Measurements from ENCODE around the gene F2. TPM values are rescaled to one million over a fixed set of nuclear protein-coding genes. Genes with fewer than 3 reads are reported as not detected.
A peak's percentile ranks its signal among the peaks of the same experiment; 100 is the strongest.

Gene F2
- total RNA-seq, 1 donor, result not detected

- DNase-seq (ENCODE audit: low read depth), result no peak
- TF ChIP-seq CTCF (IDR thresholded peaks at IDR 0.05; ENCODE audit: insufficient read depth, low read depth, low read length), result no peak
- H3K4me3 ChIP-seq (ENCODE audit: low read depth, low read length), result no peak overlapping the region
These were observed 14.2 kb downstream of the F2 start for GRCh38 chr11:46733234-46733633.

- no peak overlapping the region for H3K4me3 ChIP-seq (ENCODE audit: low read depth, low read length)
- TF ChIP-seq CTCF (IDR thresholded peaks at IDR 0.05; ENCODE audit: insufficient read depth, low read depth, low read length), result no peak
- no peak for DNase-seq (ENCODE audit: low read depth)
These were observed 17.1 kb downstream of the F2 start for GRCh38 chr11:46736146-46736545.

GRCh38 chr11:46736615-46737014, 17.6 kb downstream of the F2 start:
- DNase-seq (ENCODE audit: low read depth), result peak; percentile 83
- H3K4me3 ChIP-seq (ENCODE audit: low read depth, low read length), result no peak overlapping the region
- no peak for TF ChIP-seq CTCF (IDR thresholded peaks at IDR 0.05; ENCODE audit: insufficient read depth, low read depth, low read length)

- no peak overlapping the region for H3K4me3 ChIP-seq (ENCODE audit: low read depth, low read length)
- TF ChIP-seq CTCF (IDR thresholded peaks at IDR 0.05; ENCODE audit: insufficient read depth, low read depth, low read length), result no peak
- no peak for DNase-seq (ENCODE audit: low read depth)
These were observed 18.7 kb downstream of the F2 start for GRCh38 chr11:46737699-46738098.

GRCh38 chr11:46738887-46739286, 19.9 kb downstream of the F2 start:
- DNase-seq (ENCODE audit: low read depth), result no peak
- no peak overlapping the region for H3K4me3 ChIP-seq (ENCODE audit: low read depth, low read length)
- TF ChIP-seq CTCF (IDR thresholded peaks at IDR 0.05; ENCODE audit: insufficient read depth, low read depth, low read length), result no peak

- DNase-seq (ENCODE audit: low read depth), result no peak
- TF ChIP-seq CTCF (IDR thresholded peaks at IDR 0.05; ENCODE audit: insufficient read depth, low read depth, low read length), result no peak
- H3K4me3 ChIP-seq (ENCODE audit: low read depth, low read length), result no peak overlapping the region
These were observed 22.8 kb downstream of the F2 start for GRCh38 chr11:46741600-46742484.
